CD4-positive, alpha-beta T cell (primary cell): Measurements from ENCODE around the gene IFT81. TPM values are rescaled to one million over a fixed set of nuclear protein-coding genes. Genes with fewer than 3 reads are reported as not detected.

Source experiments
- ATAC-seq: fragments of 200-7000 bp; cut with Tn5 transposase; one replicate; pipeline ENCODE4 v1.10.0; 2022; ENCODE audit warnings: mild to moderate bottlenecking; ENCODE audit not compliant: poor library complexity
- CTCF ChIA-PET: fragments of 350-600 bp; sonication (Branson Sonifier 250); formaldehyde crosslinking; loops from one replicate; lab custom pipeline; 2021; ENCODE audit warnings: antibody characterized with exemption, inconsistent platforms; lab: Charles Lee
- POLR2A ChIA-PET: fragments of 350-600 bp; sonication (Branson Sonifier 250); formaldehyde crosslinking; loops from one replicate; lab custom pipeline; 2021; ENCODE audit warnings: antibody characterized with exemption, inconsistent platforms; lab: Charles Lee
- DNase-seq, 14 experiments: peaks; one replicate each; pipeline ENCODE4 v3.0.0-alpha.2; 2013 to 2020; ENCODE audit warnings: mixed read lengths in 2 of 14
- H3K27ac ChIP-seq, 2 donors: one replicate each; pipeline versions ENCODE4 v1.5.1 to v1.7.0; 2013; ENCODE audit warnings: low read length in 2 of 2, low read depth in 1 of 2, mild to moderate bottlenecking in 1 of 2
- H3K27me3 ChIP-seq, 2 experiments: 1 replicate in 1 of 2; 2 replicates in 1 of 2; pipeline versions ENCODE4 v1.6.1 to v1.7.0; 2013; ENCODE audit warnings: low read length in 2 of 2, control low read depth in 1 of 2, mild to moderate bottlenecking in 1 of 2, moderate library complexity in 1 of 2; ENCODE audit not compliant: insufficient read depth in 2 of 2, control insufficient read depth in 1 of 2
- H3K36me3 ChIP-seq: one replicate; pipeline ENCODE4 v1.6.1; 2013; ENCODE audit warnings: low read length, control low read depth; ENCODE audit not compliant: insufficient read depth
- H3K4me1 ChIP-seq: one replicate; pipeline ENCODE4 v1.6.1; 2013; ENCODE audit warnings: low read length, control low read depth; ENCODE audit not compliant: insufficient read depth
- H3K4me3 ChIP-seq: one replicate; pipeline ENCODE4 v1.5.1; 2013; ENCODE audit warnings: mild to moderate bottlenecking, low read length, moderate library complexity
- H3K9me3 ChIP-seq, 2 experiments: 1 replicate in 1 of 2; 2 replicates in 1 of 2; pipeline versions ENCODE4 v1.6.1 to v1.7.0; 2013; ENCODE audit warnings: low read length in 2 of 2, mild to moderate bottlenecking in 2 of 2, control low read depth in 1 of 2, moderate library complexity in 1 of 2; ENCODE audit not compliant: control insufficient read depth in 1 of 2, insufficient read depth in 1 of 2
- H3K27ac Mint-ChIP-seq: one replicate; pipeline ENCODE4 v1.8.0; 2020; ENCODE audit warnings: mixed read lengths
- H3K27me3 Mint-ChIP-seq: one replicate; pipeline ENCODE4 v1.8.0; 2021; ENCODE audit warnings: mixed read lengths
- H3K36me3 Mint-ChIP-seq: one replicate; pipeline ENCODE4 v1.8.0; 2021; ENCODE audit warnings: low read depth, mixed read lengths
- H3K4me1 Mint-ChIP-seq: one replicate; pipeline ENCODE4 v1.8.0; 2021; ENCODE audit warnings: low read depth, mixed read lengths
- H3K4me3 Mint-ChIP-seq: one replicate; pipeline ENCODE4 v1.8.0; 2020; ENCODE audit warnings: mild to moderate bottlenecking, mixed read lengths
- H3K9me3 Mint-ChIP-seq: one replicate; pipeline ENCODE4 v1.8.0; 2020; ENCODE audit warnings: mixed read lengths
- CTCF ChIP-seq: fragments of 200-600 bp; IDR thresholded peaks from one replicate; pipeline ENCODE4 v1.8.0; 2022; ENCODE audit warnings: antibody characterized with exemption, mild to moderate bottlenecking
- intact Hi-C, 2 experiments: fragments of 100-400 bp; cut with DNase I in 1 of 2; cut with micrococcal nuclease in 1 of 2; formaldehyde crosslinking; loops; one replicate each; pipeline versions ENCODE4 v1.15.1 to v1.9.0; 2023 to 2025; cut with DNase I, micrococcal nuclease
- total RNA-seq, 174 experiments: library from RNA in 2 of 174; stranded (reverse) in 2 of 174; gene quantifications; one replicate each; pipeline ENCODE4 v1.2.3 and lab custom pipeline; 2021 to 2026

IFT81 gene
- total RNA-seq, 2 experiments from 2014 or later = 0.41 to 1.1 TPM

GRCh38 chr12:110235383-110235782 lies 111.2 kb downstream of the IFT81 start:
- Histone ChIP-seq H3K27ac (no peak overlapping the region), H3K27me3 (no peaks in the 10 kb centered on the region), H3K36me3 (no peaks in the 10 kb centered on the region), H3K4me3 (no peak overlapping the region), H3K4me1 (no peaks in the 10 kb centered on the region), H3K9me3 (no peaks in the 10 kb centered on the region)
- DNase-seq (no peak), ATAC-seq (no peak)
- Mint-ChIP-seq H3K27me3 (peaks cover 6% of the 10 kb centered on the region), H3K36me3 (no peaks in the 10 kb centered on the region), H3K9me3 (no peaks in the 10 kb centered on the region), H3K4me1 (no peaks in the 10 kb centered on the region), H3K27ac (no peak overlapping the region), H3K4me3 (no peak overlapping the region)
- intact Hi-C loops = no loop called here
- TF ChIP-seq CTCF = no peak
- ChIA-PET POLR2A (no interaction called here), CTCF (no interaction called here)

- H3K4me1 Mint-ChIP-seq = no peaks in the 10 kb centered on the region
- Histone ChIP-seq H3K36me3 (no peaks in the 10 kb centered on the region), H3K27ac (no peak overlapping the region), H3K9me3 (no peaks in the 10 kb centered on the region), H3K4me3 (no peak overlapping the region), H3K4me1 (no peaks in the 10 kb centered on the region), H3K27me3 (no peaks in the 10 kb centered on the region)
- intact Hi-C loops = no loop called here
- no peak overlapping the region for H3K4me3 Mint-ChIP-seq
- ATAC-seq (no peak), DNase-seq (no peak)
- H3K36me3 Mint-ChIP-seq = no peaks in the 10 kb centered on the region
- H3K27ac Mint-ChIP-seq = no peak overlapping the region
- no peaks in the 10 kb centered on the region for H3K9me3 Mint-ChIP-seq
- ChIA-PET POLR2A (no interaction called here), CTCF (no interaction called here)
- TF ChIP-seq CTCF = no peak
- H3K27me3 Mint-ChIP-seq = peaks cover 6% of the 10 kb centered on the region
Measured at GRCh38 chr12:110243227-110243626, 119.1 kb downstream of the IFT81 start.

- ChIA-PET POLR2A (no interaction called here), CTCF (interaction anchor here (0.7 to 1.3 kb wide), 2 partner anchors 108 to 142 kb away, joined by 3 read pairs; no protein-coding TSS in a partner anchor)
- no peak for ATAC-seq
- H3K4me1 Mint-ChIP-seq = no peaks in the 10 kb centered on the region
- no peaks in the 10 kb centered on the region for H3K9me3 Mint-ChIP-seq
- H3K36me3 ChIP-seq = no peaks in the 10 kb centered on the region
- intact Hi-C loops = no loop called here
- H3K27me3 ChIP-seq = no peaks in the 10 kb centered on the region
- H3K4me3 ChIP-seq = no peak overlapping the region
- H3K36me3 Mint-ChIP-seq = no peaks in the 10 kb centered on the region
- no peak for TF ChIP-seq CTCF
- no peak overlapping the region for H3K27ac Mint-ChIP-seq
- no peaks in the 10 kb centered on the region for H3K4me1 ChIP-seq
- DNase-seq = no peak
- no peaks in the 10 kb centered on the region for H3K9me3 ChIP-seq
- no peak overlapping the region for H3K27ac ChIP-seq
- no peak overlapping the region for H3K4me3 Mint-ChIP-seq
- H3K27me3 Mint-ChIP-seq = peaks cover 6% of the 10 kb centered on the region
Measured at GRCh38 chr12:110244372-110244771, 120.2 kb downstream of the IFT81 start.
